Liver (tissue), 3 donors: ENCODE results near the gene CARMIL1.

Experiments used
- FOXA1 ChIP-seq: IDR thresholded peaks from 2 replicates; pipeline ENCODE4 v1.6.1; 2016; ENCODE audit warnings: antibody characterized with exemption
- GABPA ChIP-seq, 2 donors: IDR thresholded peaks in 1 of 2; conservative IDR thresholded peaks in 1 of 2; 2 replicates each; pipeline ENCODE4 v1.6.1; 2016; ENCODE audit warnings: antibody characterized with exemption in 2 of 2, mild to moderate bottlenecking in 1 of 2, moderate library complexity in 1 of 2
- JUND ChIP-seq, 2 donors: IDR thresholded peaks; 2 replicates each; pipeline ENCODE4 v1.6.1; 2016; ENCODE audit warnings: antibody characterized with exemption in 2 of 2
- RAD21 ChIP-seq, 2 donors: IDR thresholded peaks; 2 replicates each; pipeline ENCODE4 v1.6.1; 2016; ENCODE audit warnings: antibody characterized with exemption in 2 of 2, mild to moderate bottlenecking in 2 of 2
- RXRA ChIP-seq, 2 donors: IDR thresholded peaks; 2 replicates each; pipeline ENCODE4 v1.6.1; 2017 to 2018; ENCODE audit warnings: antibody characterized with exemption in 2 of 2, mild to moderate bottlenecking in 1 of 2
- SP1 ChIP-seq: IDR thresholded peaks from 2 replicates; pipeline ENCODE4 v1.6.1; 2018; ENCODE audit warnings: antibody characterized with exemption, mild to moderate bottlenecking
- TAF1 ChIP-seq: conservative IDR thresholded peaks from 2 replicates; pipeline ENCODE4 v1.6.1; 2016; ENCODE audit warnings: antibody characterized with exemption, mild to moderate bottlenecking
- YY1 ChIP-seq: IDR thresholded peaks from 2 replicates; pipeline ENCODE4 v1.6.1; 2016; ENCODE audit warnings: antibody characterized with exemption, mild to moderate bottlenecking
- TF ChIP-seq, protein P1 (sequence below): fragments of 150-350 bp; IDR thresholded peaks from 2 replicates; pipeline ENCODE4 v1.5.1; 2017; ENCODE audit warnings: improper control_type of control experiment, low read depth, low read length; ENCODE audit not compliant: missing input control
- TF ChIP-seq, protein P2 (sequence below): IDR thresholded peaks from 2 replicates; pipeline ENCODE4 v1.6.1; 2016; ENCODE audit warnings: antibody characterized with exemption
- TF ChIP-seq, protein P3 (sequence below): IDR thresholded peaks from 2 replicates; pipeline ENCODE4 v1.6.1; 2016; ENCODE audit warnings: antibody characterized with exemption
- TF ChIP-seq, protein P4 (sequence below): IDR thresholded peaks from 2 replicates; pipeline ENCODE4 v1.6.1; 2016; ENCODE audit warnings: antibody characterized with exemption, mild to moderate bottlenecking
- donor health status: healthy.
- donor health status: healthy.

DNA sequence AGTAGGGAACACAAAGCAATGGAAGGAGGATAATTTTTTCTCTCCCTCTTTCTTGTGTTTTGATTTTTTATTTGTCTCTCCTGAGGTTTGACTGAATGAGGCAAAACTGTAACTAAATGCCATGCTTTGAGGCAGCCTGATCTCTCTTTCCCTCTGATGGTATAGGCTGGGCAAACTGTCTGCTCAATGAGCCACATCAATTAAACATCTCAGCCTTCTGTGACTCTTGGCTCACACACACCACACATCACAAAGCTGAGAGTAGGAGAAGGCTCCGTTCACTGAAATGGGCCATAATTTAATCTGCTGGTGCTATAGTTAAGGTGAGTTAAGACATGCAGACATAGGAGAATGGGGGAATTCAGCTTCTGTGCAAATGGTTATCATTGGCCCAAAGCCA, 344.7 kb downstream of the CARMIL1 start:
- TF ChIP-seq, protein P1, sequence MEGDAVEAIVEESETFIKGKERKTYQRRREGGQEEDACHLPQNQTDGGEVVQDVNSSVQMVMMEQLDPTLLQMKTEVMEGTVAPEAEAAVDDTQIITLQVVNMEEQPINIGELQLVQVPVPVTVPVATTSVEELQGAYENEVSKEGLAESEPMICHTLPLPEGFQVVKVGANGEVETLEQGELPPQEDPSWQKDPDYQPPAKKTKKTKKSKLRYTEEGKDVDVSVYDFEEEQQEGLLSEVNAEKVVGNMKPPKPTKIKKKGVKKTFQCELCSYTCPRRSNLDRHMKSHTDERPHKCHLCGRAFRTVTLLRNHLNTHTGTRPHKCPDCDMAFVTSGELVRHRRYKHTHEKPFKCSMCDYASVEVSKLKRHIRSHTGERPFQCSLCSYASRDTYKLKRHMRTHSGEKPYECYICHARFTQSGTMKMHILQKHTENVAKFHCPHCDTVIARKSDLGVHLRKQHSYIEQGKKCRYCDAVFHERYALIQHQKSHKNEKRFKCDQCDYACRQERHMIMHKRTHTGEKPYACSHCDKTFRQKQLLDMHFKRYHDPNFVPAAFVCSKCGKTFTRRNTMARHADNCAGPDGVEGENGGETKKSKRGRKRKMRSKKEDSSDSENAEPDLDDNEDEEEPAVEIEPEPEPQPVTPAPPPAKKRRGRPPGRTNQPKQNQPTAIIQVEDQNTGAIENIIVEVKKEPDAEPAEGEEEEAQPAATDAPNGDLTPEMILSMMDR, result no peak
- TF ChIP-seq, protein P2, sequence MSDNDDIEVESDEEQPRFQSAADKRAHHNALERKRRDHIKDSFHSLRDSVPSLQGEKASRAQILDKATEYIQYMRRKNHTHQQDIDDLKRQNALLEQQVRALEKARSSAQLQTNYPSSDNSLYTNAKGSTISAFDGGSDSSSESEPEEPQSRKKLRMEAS, result no peak
- TF ChIP-seq RAD21 (IDR thresholded peaks at IDR 0.05), result no peak
- TF ChIP-seq, protein P3, sequence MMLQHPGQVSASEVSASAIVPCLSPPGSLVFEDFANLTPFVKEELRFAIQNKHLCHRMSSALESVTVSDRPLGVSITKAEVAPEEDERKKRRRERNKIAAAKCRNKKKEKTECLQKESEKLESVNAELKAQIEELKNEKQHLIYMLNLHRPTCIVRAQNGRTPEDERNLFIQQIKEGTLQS, result no peak
- no peak for TF ChIP-seq FOXA1
- TF ChIP-seq RXRA (IDR thresholded peaks at IDR 0.05), result no peak
- no peak for TF ChIP-seq YY1
- no peak for TF ChIP-seq TAF1
- TF ChIP-seq, protein P4, sequence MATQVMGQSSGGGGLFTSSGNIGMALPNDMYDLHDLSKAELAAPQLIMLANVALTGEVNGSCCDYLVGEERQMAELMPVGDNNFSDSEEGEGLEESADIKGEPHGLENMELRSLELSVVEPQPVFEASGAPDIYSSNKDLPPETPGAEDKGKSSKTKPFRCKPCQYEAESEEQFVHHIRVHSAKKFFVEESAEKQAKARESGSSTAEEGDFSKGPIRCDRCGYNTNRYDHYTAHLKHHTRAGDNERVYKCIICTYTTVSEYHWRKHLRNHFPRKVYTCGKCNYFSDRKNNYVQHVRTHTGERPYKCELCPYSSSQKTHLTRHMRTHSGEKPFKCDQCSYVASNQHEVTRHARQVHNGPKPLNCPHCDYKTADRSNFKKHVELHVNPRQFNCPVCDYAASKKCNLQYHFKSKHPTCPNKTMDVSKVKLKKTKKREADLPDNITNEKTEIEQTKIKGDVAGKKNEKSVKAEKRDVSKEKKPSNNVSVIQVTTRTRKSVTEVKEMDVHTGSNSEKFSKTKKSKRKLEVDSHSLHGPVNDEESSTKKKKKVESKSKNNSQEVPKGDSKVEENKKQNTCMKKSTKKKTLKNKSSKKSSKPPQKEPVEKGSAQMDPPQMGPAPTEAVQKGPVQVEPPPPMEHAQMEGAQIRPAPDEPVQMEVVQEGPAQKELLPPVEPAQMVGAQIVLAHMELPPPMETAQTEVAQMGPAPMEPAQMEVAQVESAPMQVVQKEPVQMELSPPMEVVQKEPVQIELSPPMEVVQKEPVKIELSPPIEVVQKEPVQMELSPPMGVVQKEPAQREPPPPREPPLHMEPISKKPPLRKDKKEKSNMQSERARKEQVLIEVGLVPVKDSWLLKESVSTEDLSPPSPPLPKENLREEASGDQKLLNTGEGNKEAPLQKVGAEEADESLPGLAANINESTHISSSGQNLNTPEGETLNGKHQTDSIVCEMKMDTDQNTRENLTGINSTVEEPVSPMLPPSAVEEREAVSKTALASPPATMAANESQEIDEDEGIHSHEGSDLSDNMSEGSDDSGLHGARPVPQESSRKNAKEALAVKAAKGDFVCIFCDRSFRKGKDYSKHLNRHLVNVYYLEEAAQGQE, result no peak
- no peak for TF ChIP-seq GABPA (IDR thresholded peaks at IDR 0.05 in 1 of 2, conservative IDR thresholded peaks at IDR 0.05 in 1 of 2)
- TF ChIP-seq SP1, result no peak
- TF ChIP-seq JUND (IDR thresholded peaks at IDR 0.05), result no peak
